ENCODE results near the gene CHIC2.

The CHIC2 gene

DNA sequence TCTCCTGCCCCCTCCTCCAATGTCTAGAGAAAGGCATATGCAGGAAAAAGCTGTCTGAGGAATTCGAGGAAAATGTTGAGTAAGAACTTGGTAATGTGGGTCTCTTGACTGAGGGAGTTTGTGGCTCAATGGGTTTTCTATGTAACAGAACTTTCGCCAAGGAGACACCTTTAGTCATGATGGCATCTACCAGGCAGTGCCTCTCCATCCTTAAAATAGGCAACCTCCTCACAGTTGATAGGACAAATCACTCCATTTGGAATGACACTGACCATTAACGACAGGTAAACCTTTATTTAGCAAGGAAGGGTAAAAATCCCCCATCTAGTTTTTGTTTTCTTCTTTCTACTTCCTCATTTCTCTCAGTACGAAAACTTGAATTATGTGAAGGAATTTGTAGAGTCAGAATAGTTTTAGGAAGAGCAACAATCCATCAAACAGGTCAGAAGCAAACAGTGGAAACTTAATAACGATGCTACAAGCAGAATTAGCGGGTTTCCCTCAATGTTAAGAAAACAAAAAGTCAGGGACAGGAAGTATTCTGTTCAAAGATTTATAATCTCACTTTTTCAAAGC, 38.2 kb upstream of the CHIC2 start:
- TF ChIP-seq, protein P1, sequence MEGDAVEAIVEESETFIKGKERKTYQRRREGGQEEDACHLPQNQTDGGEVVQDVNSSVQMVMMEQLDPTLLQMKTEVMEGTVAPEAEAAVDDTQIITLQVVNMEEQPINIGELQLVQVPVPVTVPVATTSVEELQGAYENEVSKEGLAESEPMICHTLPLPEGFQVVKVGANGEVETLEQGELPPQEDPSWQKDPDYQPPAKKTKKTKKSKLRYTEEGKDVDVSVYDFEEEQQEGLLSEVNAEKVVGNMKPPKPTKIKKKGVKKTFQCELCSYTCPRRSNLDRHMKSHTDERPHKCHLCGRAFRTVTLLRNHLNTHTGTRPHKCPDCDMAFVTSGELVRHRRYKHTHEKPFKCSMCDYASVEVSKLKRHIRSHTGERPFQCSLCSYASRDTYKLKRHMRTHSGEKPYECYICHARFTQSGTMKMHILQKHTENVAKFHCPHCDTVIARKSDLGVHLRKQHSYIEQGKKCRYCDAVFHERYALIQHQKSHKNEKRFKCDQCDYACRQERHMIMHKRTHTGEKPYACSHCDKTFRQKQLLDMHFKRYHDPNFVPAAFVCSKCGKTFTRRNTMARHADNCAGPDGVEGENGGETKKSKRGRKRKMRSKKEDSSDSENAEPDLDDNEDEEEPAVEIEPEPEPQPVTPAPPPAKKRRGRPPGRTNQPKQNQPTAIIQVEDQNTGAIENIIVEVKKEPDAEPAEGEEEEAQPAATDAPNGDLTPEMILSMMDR (IDR thresholded peaks at IDR 0.05; ENCODE audit: insufficient read depth, low read depth, low read length, missing control alignments): no peak
- H3K4me3 ChIP-seq (ENCODE audit: low read depth, low read length): no peak overlapping the region
- no peak for DNase-seq (ENCODE audit: low read depth)

GRCh38 chr4:54101190-54102041, 37.0 kb upstream of the CHIC2 start:
- no peak overlapping the region for H3K4me3 ChIP-seq (ENCODE audit: low read depth, low read length)
- no peak for DNase-seq (ENCODE audit: low read depth)
- TF ChIP-seq, protein P1 (IDR thresholded peaks at IDR 0.05; ENCODE audit: insufficient read depth, low read depth, low read length, missing control alignments): no peak

DNA sequence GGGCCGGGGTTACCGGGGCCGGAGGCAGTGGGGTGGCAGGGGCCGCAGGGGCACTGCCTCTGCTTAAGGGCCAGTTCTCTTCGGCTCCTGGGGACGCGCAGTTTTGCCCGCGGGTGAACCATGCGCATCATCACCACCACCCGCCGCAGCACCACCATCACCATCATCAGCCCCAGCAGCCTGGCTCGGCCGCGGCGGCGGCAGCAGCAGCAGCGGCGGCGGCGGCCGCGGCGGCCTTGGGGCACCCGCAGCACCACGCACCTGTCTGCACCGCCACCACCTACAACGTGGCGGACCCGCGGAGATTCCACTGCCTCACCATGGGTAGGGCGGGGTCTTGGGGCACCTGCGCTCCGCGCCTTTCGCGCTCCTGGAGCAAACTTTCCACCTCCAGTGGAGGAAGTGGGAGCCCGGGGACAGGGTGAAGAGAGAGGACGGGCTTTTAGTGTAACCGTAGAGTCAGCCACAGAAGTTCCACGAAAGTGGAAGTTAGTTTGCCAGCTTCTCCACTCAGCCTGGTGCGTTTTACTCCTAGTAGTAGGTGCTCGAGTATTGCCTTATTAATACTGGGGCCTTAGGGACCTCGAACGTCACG, 36.3 kb upstream of the CHIC2 start:
- TF ChIP-seq, protein P1 (IDR thresholded peaks at IDR 0.05; ENCODE audit: insufficient read depth, low read depth, low read length, missing control alignments): no peak
- no peak for DNase-seq (ENCODE audit: low read depth)
- no peak overlapping the region for H3K4me3 ChIP-seq (ENCODE audit: low read depth, low read length)

DNA sequence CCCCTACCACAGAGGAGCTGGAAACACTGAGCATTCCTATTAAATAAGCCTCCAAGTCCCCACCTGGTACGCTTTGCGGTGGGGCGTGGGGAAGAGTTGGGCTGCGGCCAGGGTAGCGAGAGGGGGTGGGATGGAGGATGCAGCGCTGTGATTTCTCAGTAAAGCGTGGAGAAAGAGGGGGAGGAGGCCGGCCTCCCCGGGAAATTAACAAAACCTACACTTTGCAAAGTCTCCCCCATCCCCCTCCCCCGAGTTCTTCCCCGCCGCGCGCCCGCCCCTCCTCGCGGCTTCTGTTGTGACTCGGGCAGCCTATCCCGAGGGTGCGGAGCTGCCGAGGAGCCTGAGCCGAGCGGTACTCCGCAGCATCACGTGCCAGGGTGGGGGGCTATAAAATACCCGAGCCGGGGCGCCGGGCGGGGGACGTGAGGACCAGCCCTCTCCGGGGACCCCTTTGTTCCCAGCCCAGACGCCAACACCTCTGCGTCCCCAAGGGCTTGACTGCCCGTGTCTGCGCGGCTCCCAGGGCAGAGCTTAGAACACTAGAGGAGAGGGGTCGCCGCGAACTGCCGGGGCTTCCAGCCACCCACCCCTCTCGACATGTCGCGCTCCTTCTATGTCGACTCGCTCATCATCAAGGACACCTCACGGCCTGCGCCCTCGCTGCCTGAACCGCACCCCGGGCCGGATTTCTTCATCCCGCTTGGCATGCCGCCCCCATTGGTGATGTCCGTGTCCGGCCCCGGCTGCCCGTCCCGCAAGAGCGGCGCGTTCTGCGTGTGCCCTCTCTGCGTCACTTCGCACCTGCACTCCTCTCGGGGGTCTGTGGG, 35.6 kb upstream of the CHIC2 start, which contains the start of gene GSX2:
Gene GSX2 (plus strand): TSS at position 416 of the 827 bp plus-strand sequence. CDS start 182 bp downstream, at position 598.
- TF ChIP-seq, protein P1 (IDR thresholded peaks at IDR 0.05; ENCODE audit: insufficient read depth, low read depth, low read length, missing control alignments): no peak
- DNase-seq (ENCODE audit: low read depth): no peak
- H3K4me3 ChIP-seq (ENCODE audit: low read depth, low read length): no peak within 1 kb of the TSS

- TF ChIP-seq, protein P1 (IDR thresholded peaks at IDR 0.05; ENCODE audit: insufficient read depth, low read depth, low read length, missing control alignments): no peak
- no peak for DNase-seq (ENCODE audit: low read depth)
- H3K4me3 ChIP-seq (ENCODE audit: low read depth, low read length): no peak overlapping the region
These were observed 34.9 kb upstream of the CHIC2 start for GRCh38 chr4:54099287-54099747.

DNA sequence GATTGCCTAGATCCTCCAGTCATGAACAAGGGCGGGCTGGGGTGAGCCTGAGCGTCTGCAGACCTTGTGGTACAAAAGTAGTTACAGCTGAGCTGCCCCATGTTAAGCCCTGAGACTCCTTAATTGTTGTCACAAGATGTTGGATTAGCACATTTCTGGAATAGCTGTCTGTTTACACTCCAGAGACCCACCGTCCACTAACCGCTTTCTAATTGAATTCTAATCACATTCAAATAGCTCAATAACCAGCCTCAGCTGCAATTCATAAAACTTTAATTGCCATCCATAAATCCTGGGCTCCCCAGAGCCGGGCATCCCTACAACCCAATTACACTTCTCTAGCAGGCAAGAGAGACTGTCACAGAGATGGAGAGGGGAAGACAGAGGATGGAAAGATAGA, 34.0 kb upstream of the CHIC2 start:
- no peak overlapping the region for H3K4me3 ChIP-seq (ENCODE audit: low read depth, low read length)
- TF ChIP-seq, protein P1 (IDR thresholded peaks at IDR 0.05; ENCODE audit: insufficient read depth, low read depth, low read length, missing control alignments): no peak
- DNase-seq (ENCODE audit: low read depth): no peak
